Camera-type eye (tissue), 1 donor: Measurements from ENCODE around the gene FBXO38. TPM values are rescaled to one million over a fixed set of nuclear protein-coding genes. Genes with fewer than 3 reads are reported as not detected.

Experiments used
- total RNA-seq: library from RNA; depleted of rRNA; stranded (reverse); fragments of >200 nt; gene quantifications from one replicate; pipeline ENCODE4 v1.2.3, GENCODE V29; 2014

The FBXO38 gene
- 78.3 TPM for total RNA-seq

GRCh38 chr5:148383564-148384379 is at the start of gene FBXO38:
Gene FBXO38 (plus strand): TSS chr5:148383958. CDS start chr5:148394777, 10,819 bp downstream.

GRCh38 chr5:148335259-148335658 is 48.5 kb upstream of the FBXO38 start, which contains the start of gene SPINK9:
Gene SPINK9 (plus strand): TSS chr5:148335559. CDS start chr5:148335614, 55 bp downstream.

Other genes with a start within 250 kb of the FBXO38 start
- not detected for gene SPINK14, start 215.4 kb upstream of the FBXO38 start, total RNA-seq
- gene SPINK6, start 180.9 kb upstream of the FBXO38 start, total RNA-seq: not detected
- gene MARCOL, start 145.4 kb upstream of the FBXO38 start, total RNA-seq: not detected
- gene SPINK13, start 115.2 kb upstream of the FBXO38 start, total RNA-seq: not detected
- not detected for gene SPINK7, start 71.5 kb upstream of the FBXO38 start, total RNA-seq
- not detected for gene SPINK9, start 48.4 kb upstream of the FBXO38 start, total RNA-seq